Measurements from ENCODE around the gene PRB4.
"Not testable (repeated sequence)": the region's sequence is repeated elsewhere in the genome, so short reads cannot be mapped to it uniquely, and the experiment has no call there.

Gene PRB4

DNA sequence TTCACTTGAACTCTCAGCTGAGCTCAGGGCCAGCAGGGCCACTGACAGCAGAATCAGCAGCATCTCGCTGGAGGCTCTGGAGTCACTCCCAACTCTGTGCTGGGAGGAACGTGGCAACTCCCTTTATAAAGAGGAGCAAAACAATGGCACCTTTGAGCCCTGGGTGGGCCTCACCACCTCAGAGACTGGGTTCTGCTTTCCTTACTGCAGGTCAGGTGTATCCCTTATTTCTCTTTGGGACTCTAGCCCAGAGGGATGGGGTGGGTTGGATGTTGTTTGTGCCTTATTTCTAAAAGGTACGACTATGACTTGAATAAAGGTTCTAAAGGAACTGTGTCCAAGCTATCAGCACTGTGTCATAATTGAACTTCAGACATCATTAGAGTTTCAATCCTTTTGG is at the start of gene PRB4:
Gene PRB4 (minus strand): TSS at position 101 of the 400 bp plus-strand sequence. CDS start 38 bp downstream, at position 63.
- DNase-seq (ENCODE audit: low spot score): no peak

DNA sequence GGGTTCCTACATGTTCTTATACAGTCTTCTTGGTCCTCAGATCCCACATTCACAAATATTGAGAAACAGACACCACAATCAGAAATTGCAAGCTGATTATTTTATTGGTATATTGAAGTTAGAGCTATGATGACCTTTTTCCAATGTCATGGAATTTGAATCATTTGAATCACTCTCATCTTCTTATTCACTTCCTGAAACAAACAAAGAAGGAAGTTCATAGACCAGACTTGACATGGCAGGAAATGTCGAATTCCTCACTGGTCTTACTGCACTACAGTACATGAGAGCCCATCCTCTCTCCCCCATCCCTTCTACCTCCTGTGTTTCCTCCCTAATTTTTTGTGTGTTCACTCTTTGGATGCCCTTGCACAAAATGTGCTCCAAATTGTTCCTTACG is 41.5 kb upstream of the PRB4 start:
- DNase-seq (ENCODE audit: low spot score): not testable (repeated sequence)

More for the DNA sequence above, at the start of gene PRB4:
- TF ChIP-seq, protein P1, sequence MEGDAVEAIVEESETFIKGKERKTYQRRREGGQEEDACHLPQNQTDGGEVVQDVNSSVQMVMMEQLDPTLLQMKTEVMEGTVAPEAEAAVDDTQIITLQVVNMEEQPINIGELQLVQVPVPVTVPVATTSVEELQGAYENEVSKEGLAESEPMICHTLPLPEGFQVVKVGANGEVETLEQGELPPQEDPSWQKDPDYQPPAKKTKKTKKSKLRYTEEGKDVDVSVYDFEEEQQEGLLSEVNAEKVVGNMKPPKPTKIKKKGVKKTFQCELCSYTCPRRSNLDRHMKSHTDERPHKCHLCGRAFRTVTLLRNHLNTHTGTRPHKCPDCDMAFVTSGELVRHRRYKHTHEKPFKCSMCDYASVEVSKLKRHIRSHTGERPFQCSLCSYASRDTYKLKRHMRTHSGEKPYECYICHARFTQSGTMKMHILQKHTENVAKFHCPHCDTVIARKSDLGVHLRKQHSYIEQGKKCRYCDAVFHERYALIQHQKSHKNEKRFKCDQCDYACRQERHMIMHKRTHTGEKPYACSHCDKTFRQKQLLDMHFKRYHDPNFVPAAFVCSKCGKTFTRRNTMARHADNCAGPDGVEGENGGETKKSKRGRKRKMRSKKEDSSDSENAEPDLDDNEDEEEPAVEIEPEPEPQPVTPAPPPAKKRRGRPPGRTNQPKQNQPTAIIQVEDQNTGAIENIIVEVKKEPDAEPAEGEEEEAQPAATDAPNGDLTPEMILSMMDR (IDR thresholded peaks at IDR 0.05; ENCODE audit: extremely low read depth, missing control alignments): no peak

DNA sequence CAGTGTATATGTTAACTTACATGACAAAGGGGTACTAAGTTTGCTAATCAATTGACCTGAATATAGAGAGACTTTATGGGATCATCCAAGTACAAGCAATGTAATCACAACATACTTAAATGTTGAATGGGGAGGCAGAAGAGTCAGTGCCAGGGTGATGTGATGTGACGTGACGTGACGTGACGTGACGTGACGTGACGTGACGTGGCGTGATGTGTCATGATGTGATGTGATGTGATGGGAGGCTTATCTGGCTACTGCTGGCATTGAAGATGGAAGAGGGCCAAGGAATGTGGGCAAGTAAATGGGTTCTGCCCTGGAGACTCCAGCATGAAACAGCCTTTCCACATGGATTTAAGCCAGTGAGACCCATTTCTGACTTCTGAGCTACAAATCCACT is 38.2 kb upstream of the PRB4 start:
- TF ChIP-seq, protein P1 (IDR thresholded peaks at IDR 0.05; ENCODE audit: extremely low read depth, missing control alignments): no peak
- DNase-seq (ENCODE audit: low spot score): no peak

DNA sequence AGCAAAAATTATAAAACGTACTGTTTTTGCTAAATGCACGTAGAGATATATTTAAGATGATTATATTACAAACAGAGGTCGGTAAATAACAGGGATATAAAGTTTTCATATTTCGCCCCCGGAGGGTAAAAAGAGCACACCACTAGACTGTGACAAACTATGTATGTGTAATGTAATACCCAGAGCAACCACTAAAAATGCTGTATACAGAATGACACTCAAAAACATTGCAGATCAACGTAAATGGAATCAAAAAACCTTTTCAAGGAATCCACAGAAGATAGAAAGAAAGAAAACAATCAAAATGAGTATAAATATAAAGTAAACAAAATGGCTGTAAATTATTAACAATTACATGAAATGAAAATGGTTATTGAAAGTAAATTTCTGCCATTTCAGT is 37.6 kb upstream of the PRB4 start:
- no peak for DNase-seq (ENCODE audit: low spot score)
- TF ChIP-seq, protein P1 (IDR thresholded peaks at IDR 0.05; ENCODE audit: extremely low read depth, missing control alignments): no peak

DNA sequence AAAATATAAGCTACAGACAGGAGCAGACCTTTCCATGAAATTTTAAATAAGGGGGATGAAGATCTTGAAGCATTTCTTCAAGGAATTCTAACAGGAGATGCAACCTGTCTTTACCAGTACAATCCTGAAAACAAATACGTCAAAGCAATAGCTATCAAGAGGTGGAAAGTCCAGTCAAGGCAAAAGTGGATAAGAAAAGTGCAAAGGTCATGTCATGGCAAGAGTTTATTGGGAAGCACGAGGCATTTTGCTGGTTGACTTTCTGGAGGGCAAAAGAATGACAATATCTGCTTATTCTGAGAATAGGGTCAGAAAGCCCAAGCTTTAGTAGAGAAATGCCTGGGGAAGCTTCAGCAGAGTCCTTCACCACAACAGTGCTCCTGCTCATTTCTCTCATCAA is 34.3 kb upstream of the PRB4 start:
- TF ChIP-seq, protein P1 (IDR thresholded peaks at IDR 0.05; ENCODE audit: extremely low read depth, missing control alignments): no peak
- DNase-seq (ENCODE audit: low spot score): no peak

DNA sequence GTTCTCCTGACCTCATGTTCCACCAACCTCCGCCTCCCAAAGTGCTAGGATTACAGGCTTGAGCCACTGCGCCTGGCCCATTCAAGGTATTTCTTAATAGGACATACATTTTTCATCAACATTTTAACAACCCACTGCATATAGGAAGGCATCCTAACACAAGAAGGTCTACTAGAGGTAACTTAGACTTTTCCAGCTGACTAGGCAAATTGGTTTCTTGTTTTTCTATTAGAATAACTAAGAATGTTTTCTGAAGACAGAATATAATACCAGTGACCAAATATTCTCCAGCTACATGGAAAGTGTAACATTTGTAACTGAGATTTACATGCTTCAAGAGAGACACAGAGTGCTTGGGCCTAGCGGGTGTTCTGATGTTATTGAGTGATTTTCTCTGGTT is 14.2 kb upstream of the PRB4 start:
- DNase-seq (ENCODE audit: low spot score): no peak
- TF ChIP-seq, protein P1 (IDR thresholded peaks at IDR 0.05; ENCODE audit: extremely low read depth, missing control alignments): no peak

DNA sequence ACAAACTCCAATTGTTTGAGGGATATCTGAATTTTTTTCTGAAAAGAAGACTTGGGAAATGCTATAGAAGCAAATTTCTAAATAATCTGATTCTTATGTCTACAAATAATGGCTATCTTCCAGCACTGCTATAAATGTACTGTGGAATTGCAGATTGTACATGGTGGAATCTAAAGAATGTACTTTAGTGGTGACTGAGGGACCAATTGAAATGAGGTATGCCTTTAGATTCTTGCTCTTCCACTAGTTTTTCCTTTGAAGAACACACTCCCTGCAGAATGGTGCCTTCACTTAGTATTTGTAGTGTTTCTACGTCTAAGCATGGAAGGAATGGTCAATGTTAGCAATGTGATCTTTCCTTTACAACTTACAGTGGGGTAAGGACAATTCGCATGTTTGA is 11.7 kb upstream of the PRB4 start:
- no peak for DNase-seq (ENCODE audit: low spot score)
- TF ChIP-seq, protein P1 (IDR thresholded peaks at IDR 0.05; ENCODE audit: extremely low read depth, missing control alignments): no peak

DNA sequence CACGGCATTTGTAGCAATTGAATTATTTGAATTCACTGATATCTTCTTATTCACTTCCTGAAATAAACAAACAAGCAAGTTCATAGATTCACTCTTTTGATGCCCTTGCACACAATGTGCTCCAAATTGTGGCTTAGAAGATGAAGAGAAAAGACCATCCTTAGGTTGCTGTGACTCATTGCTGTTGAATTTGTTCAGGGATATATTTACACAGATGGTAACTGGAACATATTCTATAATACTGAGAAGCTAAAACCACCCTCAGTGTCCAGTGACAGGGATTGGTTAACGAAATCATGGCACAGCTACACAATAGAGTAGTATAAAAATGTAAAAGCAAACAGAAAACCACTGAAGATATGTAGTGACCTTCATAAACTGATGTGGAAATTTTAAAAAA is 3.1 kb downstream of the PRB4 start:
- no peak for DNase-seq (ENCODE audit: low spot score)
- TF ChIP-seq, protein P1 (IDR thresholded peaks at IDR 0.05; ENCODE audit: extremely low read depth, missing control alignments): no peak
